DMS 273 treated with DMSO at 0.1 percent for 48 hours (cell line): ENCODE measurements around the gene SLC7A14.
"Not testable (repeated sequence)": the region's sequence is repeated elsewhere in the genome, so short reads cannot be mapped to it uniquely, and the experiment has no call there.

Experiments used
- DNase-seq: peaks from one replicate; lab custom pipeline; 2025; lab: John Stamatoyannopoulos, UW

SLC7A14 gene

GRCh38 chr3:170593634-170594033 is 7.8 kb upstream of the SLC7A14 start:
- no peak for DNase-seq

DNA sequence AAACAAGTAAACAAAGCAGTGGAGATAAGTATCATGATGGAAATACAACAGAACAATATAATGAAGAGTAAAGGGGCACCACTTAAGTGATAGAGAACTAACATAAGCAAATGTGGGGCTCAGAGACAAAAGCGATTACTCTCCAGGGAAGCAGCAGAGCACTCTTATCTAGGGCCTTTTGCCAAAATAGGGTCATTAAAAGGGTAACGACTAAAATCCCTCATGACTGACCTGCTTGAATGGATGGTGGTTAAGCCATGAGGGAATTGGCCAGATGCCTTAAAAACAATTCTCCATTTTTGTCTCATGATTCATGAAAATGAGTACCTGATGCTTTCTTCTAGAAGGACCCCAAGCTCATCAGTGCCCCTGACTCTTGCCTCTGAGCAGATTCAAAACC is 3.2 kb upstream of the SLC7A14 start:
- DNase-seq = no peak

- DNase-seq = no peak
Measured at GRCh38 chr3:170585008-170585936, 603 bp downstream of the SLC7A14 start.

- peak; percentile 23 for DNase-seq
Measured at GRCh38 chr3:170584585-170585007, 1.3 kb downstream of the SLC7A14 start.

GRCh38 chr3:170579646-170580045 is 6.2 kb downstream of the SLC7A14 start:
- no peak for DNase-seq

GRCh38 chr3:170572665-170573253 is 13.1 kb downstream of the SLC7A14 start:
- DNase-seq = no peak

DNA sequence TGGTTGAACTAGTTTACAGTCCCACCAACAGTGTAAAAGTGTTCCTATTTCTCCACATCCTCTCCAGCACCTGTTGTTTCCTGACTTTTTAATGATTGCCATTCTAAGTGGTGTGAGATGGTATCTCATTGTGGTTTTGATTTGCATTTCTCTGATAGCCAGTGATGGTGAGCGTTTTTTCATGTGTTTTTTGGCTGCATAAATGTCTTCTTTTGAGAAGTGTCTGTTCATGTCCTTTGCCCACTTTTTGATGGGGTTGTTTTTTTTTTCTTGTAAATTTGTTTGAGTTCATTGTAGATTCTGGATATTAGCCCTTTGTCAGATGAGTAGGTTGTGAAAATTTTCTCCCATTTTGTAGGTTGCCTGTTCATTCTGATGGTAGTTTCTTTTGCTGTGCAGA is 18.3 kb downstream of the SLC7A14 start:
- DNase-seq = not testable (repeated sequence)

DNA sequence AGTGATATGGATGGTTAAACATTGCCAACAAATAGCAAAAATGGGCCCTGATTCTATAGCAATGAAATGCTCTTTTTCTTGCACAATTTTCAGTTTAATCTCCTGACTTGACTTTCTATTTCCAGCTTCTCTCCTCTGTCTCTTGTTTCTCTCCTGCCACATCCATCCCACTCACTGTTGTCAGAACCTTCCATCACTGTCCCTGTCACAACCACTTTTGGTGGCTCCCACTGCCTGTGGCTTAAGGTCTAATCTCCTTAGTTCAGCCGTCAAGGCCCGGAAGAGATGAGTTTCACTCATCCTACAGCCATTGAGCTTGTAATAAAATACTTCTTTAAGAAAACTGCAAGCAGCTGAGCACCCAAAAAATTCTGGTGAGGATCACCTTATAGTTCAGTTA is 19.5 kb downstream of the SLC7A14 start:
- no peak for DNase-seq

- DNase-seq = no peak
Measured at GRCh38 chr3:170565495-170565894, 20.4 kb downstream of the SLC7A14 start.

GRCh38 chr3:170564664-170565063 is 21.2 kb downstream of the SLC7A14 start:
- no peak for DNase-seq

DNA sequence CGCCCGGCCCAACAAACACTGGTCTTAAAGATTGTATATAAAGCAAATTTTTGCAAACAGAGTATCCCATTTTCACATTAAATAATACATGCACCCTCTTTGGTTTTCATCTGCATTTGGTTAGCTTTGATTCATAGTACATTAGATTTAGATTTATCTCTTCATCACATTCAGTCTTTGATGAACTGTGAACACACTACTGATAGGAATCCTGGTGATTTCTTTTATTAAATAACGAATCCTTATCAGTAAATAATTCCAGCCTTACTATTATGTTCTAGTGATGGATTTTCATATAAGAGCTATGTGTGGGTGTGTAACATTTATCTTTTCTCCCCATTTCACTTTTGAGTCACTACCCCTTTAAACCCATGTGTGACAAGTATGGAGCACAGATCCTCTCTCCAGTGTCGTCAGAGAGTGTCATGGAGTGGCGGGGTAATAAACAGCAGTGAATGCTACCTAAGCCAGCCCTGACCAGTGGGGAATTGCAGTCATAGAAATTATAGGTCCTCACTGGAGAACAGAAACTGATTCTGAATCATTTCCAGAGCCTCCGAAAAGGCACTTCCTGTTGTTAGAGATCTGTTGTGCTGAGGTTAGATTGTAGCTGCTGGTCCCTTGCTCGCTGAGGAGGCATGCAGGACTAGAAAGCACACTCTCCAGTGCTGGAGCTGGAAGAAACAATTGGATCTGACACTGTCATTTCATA is 22.0 kb downstream of the SLC7A14 start:
- no peak for DNase-seq

GRCh38 chr3:170562080-170562479 is 23.8 kb downstream of the SLC7A14 start:
- DNase-seq = no peak

GRCh38 chr3:170560717-170561382 is 25.0 kb downstream of the SLC7A14 start:
- no peak for DNase-seq

DNA sequence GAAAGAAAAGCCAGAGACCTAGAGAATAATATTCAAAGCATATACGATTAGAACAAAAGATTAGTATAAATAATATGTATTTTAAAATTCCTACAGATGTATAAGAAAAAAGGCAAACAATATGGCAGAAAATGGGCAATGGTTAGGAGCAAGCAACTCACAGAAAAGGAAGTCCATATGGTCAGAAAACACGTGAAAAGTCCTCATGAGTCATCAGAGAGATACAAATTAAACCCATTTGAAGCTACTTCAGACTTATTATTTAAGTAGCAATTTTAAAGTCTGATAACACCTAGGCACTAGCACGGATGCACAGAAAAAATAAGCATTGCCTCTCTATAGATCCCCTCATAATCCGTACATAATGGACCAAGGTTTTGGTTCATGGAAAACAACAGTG is 25.6 kb downstream of the SLC7A14 start:
- DNase-seq = no peak

DNA sequence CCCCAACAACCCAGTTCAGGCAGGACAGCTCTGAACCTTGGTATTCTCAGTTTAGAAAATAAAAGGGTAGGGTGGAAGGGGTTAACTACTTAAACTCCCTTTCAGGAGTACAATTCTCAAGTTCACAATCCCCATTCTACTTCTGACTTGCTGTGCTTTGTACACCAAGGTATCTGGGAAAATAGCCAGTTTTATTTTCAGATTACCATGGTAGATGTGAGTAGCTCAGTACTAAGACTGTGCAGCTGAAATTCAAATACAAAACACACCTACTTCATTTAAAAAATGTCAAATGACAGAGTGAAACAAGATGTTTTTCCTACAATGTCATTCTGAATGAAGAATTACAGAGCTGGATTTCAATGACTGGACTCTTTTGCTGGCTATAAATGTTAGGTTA is 27.4 kb downstream of the SLC7A14 start:
- no peak for DNase-seq

GRCh38 chr3:170555329-170555728 is 30.5 kb downstream of the SLC7A14 start:
- no peak for DNase-seq

GRCh38 chr3:170553788-170554757 is 31.8 kb downstream of the SLC7A14 start:
- DNase-seq = no peak

DNA sequence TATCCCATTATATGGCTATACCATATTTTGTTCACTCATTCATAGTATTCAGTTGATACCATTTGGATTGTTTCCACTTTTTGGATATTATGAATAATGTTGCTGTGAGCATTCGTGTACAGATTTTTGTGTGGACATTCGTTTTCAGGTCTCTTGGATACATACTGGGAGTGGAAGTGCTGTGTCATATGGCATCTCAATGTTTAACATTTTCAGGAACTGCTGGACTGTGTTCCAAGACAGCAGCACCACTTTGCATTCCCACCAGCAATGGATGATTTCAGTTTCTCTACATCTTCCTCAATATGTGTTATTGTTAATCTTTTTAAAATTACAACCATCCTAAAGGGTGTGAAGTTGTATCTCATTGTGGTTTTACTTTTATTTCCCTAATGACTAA is 34.6 kb downstream of the SLC7A14 start:
- no peak for DNase-seq

DNA sequence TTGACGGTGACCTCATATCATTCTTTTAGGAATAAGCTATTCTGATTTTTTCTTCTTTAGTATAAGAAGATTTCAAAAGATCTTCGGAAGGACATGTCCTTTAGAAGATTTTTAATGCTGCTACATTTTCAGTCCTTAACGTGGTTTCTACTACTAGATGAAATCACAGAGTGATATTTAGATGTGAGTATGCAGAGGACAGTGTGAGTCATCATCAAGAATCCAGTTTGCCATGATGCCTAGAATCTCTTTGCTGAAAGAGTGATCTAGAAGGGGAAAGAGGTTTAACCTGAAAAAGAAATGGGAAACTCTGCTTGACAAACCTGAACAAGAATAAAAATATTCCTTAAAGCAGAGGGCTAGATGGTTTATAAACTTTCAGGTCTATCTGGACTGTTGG is 43.2 kb downstream of the SLC7A14 start:
- no peak for DNase-seq

- no peak for DNase-seq
Measured at GRCh38 chr3:170539897-170540296, 46.0 kb downstream of the SLC7A14 start.

DNA sequence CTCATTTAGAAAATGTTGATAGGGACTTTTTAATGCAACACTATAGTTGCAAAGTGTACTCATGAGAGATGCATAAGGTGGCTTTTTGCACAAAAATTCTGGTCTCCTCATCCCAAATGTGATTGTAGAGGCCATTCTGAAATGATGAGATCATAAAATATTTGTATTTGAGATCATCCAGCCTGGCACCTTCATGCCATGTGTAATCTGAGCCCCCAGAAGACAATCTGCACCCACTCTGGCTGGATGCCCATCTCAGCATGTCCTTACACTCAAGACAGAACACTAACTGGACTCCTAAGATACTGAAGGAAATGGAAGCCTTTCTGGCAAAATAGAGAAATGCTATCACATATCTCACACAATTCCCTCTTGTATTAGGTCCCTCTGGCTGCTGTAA is 49.2 kb downstream of the SLC7A14 start:
- DNase-seq = no peak
